ENCODE results near the gene GRIK3.

The GRIK3 gene

GRCh38 chr1:36981126-36981525 lies 53.2 kb downstream of the GRIK3 start:
- Histone ChIP-seq H3K27me3 (ENCODE audit: control insufficient read depth, low read length) (peaks cover 3% of the 10 kb centered on the region; the same call in 1 of the 2 replicates), H3K27ac (ENCODE audit: low read depth, low read length) (no peak overlapping the region), H3F3A (ENCODE audit: control insufficient read depth, insufficient read depth) (no peaks in the 10 kb centered on the region), H3K4me3 (ENCODE audit: low read length) (no peak overlapping the region), H4K20me1 (ENCODE audit: control insufficient read depth, insufficient read depth, low read depth, low read length) (peaks cover 3% of the 10 kb centered on the region; the same call in 1 of the 2 replicates), H3K79me2 (ENCODE audit: control insufficient read depth, low read length) (no peaks in the 10 kb centered on the region), H3K36me3 (ENCODE audit: control insufficient read depth, low read length) (no peaks in the 10 kb centered on the region), H3K4me2 (ENCODE audit: low read length) (no peak overlapping the region), H3K4me1 (ENCODE audit: control insufficient read depth, low read length) (no peaks in the 10 kb centered on the region), H3K9me3 (ENCODE audit: control insufficient read depth, insufficient read depth, low read length) (peaks cover 6% of the 10 kb centered on the region; the same call in 1 of the 2 replicates), H3K9me2 (replicated peaks; ENCODE audit: control insufficient read depth, low read length) (no peaks in the 10 kb centered on the region)
- TF ChIP-seq CTCF (IDR thresholded peaks at IDR 0.05; ENCODE audit: low read depth, low read length, poor library complexity, severe bottlenecking) (no peak), EZH2phosphoT487 (IDR thresholded peaks at IDR 0.05; ENCODE audit: borderline replicate concordance, low read length) (no peak)

GRCh38 chr1:36977731-36978406 lies 56.4 kb downstream of the GRIK3 start:
- no peak overlapping the region for H3K4me3 ChIP-seq (ENCODE audit: low read length)

GRCh38 chr1:36975642-36976041 lies 58.7 kb downstream of the GRIK3 start:
- H3K79me2 ChIP-seq (ENCODE audit: control insufficient read depth, low read length), result no peaks in the 10 kb centered on the region
- H3K9me2 ChIP-seq (replicated peaks; ENCODE audit: control insufficient read depth, low read length), result no peaks in the 10 kb centered on the region
- H3K4me1 ChIP-seq (ENCODE audit: control insufficient read depth, low read length), result no peaks in the 10 kb centered on the region
- H3F3A ChIP-seq (ENCODE audit: control insufficient read depth, insufficient read depth), result no peaks in the 10 kb centered on the region
- peaks cover 3% of the 10 kb centered on the region; the same call in 1 of the 2 replicates for H3K27me3 ChIP-seq (ENCODE audit: control insufficient read depth, low read length)
- no peak overlapping the region for H3K4me2 ChIP-seq (ENCODE audit: low read length)
- TF ChIP-seq EZH2phosphoT487 (IDR thresholded peaks at IDR 0.05; ENCODE audit: borderline replicate concordance, low read length) (no peak), CTCF (IDR thresholded peaks at IDR 0.05; ENCODE audit: low read depth, low read length, poor library complexity, severe bottlenecking) (no peak)
- no peaks in the 10 kb centered on the region for H3K36me3 ChIP-seq (ENCODE audit: control insufficient read depth, low read length)
- no peak overlapping the region for H3K27ac ChIP-seq (ENCODE audit: low read depth, low read length)
- peaks cover 6% of the 10 kb centered on the region; the same call in 1 of the 2 replicates for H3K9me3 ChIP-seq (ENCODE audit: control insufficient read depth, insufficient read depth, low read length)
- H4K20me1 ChIP-seq (ENCODE audit: control insufficient read depth, insufficient read depth, low read depth, low read length), result no peaks in the 10 kb centered on the region
- no peak overlapping the region for H3K4me3 ChIP-seq (ENCODE audit: low read length)

More at GRCh38 chr1:36977731-36978406, 56.4 kb downstream of the GRIK3 start:
- TF ChIP-seq CTCF (IDR thresholded peaks at IDR 0.05; ENCODE audit: low read depth, low read length, poor library complexity, severe bottlenecking), result no peak
- no peak for TF ChIP-seq EZH2phosphoT487 (IDR thresholded peaks at IDR 0.05; ENCODE audit: borderline replicate concordance, low read length)
- no peaks in the 10 kb centered on the region for H3K36me3 ChIP-seq (ENCODE audit: control insufficient read depth, low read length)
- no peaks in the 10 kb centered on the region for H3F3A ChIP-seq (ENCODE audit: control insufficient read depth, insufficient read depth)
- H3K4me2 ChIP-seq (ENCODE audit: low read length), result no peak overlapping the region
- no peak overlapping the region for H3K27ac ChIP-seq (ENCODE audit: low read depth, low read length)
- H3K4me1 ChIP-seq (ENCODE audit: control insufficient read depth, low read length), result no peaks in the 10 kb centered on the region
- no peaks in the 10 kb centered on the region for H3K79me2 ChIP-seq (ENCODE audit: control insufficient read depth, low read length)
- H3K9me3 ChIP-seq (ENCODE audit: control insufficient read depth, insufficient read depth, low read length), result peaks cover 6% of the 10 kb centered on the region; the same call in 1 of the 2 replicates
- H4K20me1 ChIP-seq (ENCODE audit: control insufficient read depth, insufficient read depth, low read depth, low read length), result no peaks in the 10 kb centered on the region
- peaks cover 3% of the 10 kb centered on the region; the same call in 1 of the 2 replicates for H3K27me3 ChIP-seq (ENCODE audit: control insufficient read depth, low read length)
- H3K9me2 ChIP-seq (replicated peaks; ENCODE audit: control insufficient read depth, low read length), result no peaks in the 10 kb centered on the region

Measured in DOHH2 (cell line).